ACC112 (cell line): ENCODE results near the gene DNM3.
A peak's percentile ranks its signal among the peaks of the same experiment; 100 is the strongest.

Source experiments
- H2AFZ ChIP-seq: fragments of 200-600 bp; sonication (generic); one replicate; pipeline ENCODE4 v1.6.0; 2017; ENCODE audit warnings: antibody characterized with exemption, low read length; ENCODE audit not compliant: unreplicated experiment
- H3K27ac ChIP-seq: fragments of 200-600 bp; sonication (generic); 2 replicates; pipeline ENCODE4 v1.5.1; 2014; ENCODE audit warnings: low read depth, mild to moderate bottlenecking, antibody characterized with exemption, low read length, moderate library complexity
- H3K27me3 ChIP-seq: fragments of 200-600 bp; sonication (generic); 2 replicates; pipeline ENCODE4 v1.6.1; 2014; ENCODE audit warnings: mild to moderate bottlenecking, antibody characterized with exemption, low read length, moderate library complexity, mixed read lengths; ENCODE audit not compliant: insufficient read depth
- H3K36me3 ChIP-seq: fragments of 200-600 bp; sonication (generic); 2 replicates; pipeline ENCODE4 v1.6.1; 2016; ENCODE audit warnings: mild to moderate bottlenecking, antibody characterized with exemption, low read length, moderate library complexity, mixed read lengths; ENCODE audit not compliant: insufficient read depth
- H3K4me1 ChIP-seq: fragments of 200-600 bp; sonication (generic); one replicate; pipeline ENCODE4 v1.6.1; 2016; ENCODE audit warnings: low read length, mixed read lengths; ENCODE audit not compliant: insufficient read depth, unreplicated experiment, control insufficient read depth
- H3K4me3 ChIP-seq: fragments of 200-600 bp; sonication (generic); 2 replicates; pipeline ENCODE4 v1.5.1; 2014; ENCODE audit warnings: mild to moderate bottlenecking, low read depth, low read length
- H3K79me2 ChIP-seq: fragments of 200-600 bp; sonication (generic); one replicate; pipeline ENCODE4 v1.6.0; 2016; ENCODE audit warnings: low read length; ENCODE audit not compliant: control insufficient read depth, unreplicated experiment, insufficient read depth

DNM3 gene

DNA sequence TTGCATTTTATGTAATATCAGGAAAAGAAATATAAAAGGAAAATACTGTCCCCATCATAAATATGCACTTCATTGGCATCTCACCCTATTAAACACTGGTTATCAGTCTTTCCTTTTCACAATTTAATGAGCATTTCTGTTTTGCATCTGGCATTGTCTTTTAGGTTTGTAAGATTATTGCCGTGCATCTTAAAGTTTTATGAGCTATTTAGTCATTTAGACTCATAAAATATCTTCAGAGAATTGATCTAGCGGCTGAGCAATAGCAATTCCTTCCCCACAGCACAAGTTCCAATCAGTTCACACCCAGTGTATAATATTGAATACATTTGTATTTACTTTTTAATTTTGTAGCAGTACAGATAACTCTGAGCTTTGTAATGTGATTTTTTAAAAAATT lies 466.8 kb downstream of the DNM3 start:
- H3K27ac ChIP-seq = no peak overlapping the region

DNA sequence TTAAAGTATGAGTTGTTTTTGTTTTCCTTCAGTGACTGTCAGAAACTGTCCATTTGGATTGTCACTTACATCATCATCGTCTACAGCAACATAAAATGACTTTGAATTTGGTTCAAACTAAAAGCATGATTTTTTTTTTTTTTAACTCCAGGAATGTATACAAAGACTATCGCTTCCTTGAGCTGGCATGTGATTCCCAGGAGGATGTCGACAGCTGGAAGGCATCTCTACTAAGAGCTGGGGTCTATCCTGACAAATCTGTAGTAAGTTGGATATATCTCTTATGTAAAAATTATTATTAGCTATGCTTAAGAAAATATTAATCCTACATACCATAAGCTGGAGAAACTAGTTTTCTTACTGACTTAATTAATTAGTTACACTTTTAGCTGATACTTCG lies 467.3 kb downstream of the DNM3 start:
- no peaks in the 10 kb centered on the region for H3K36me3 ChIP-seq
- no peak overlapping the region for H3K4me3 ChIP-seq
- H3K79me2 ChIP-seq = no peaks in the 10 kb centered on the region
- no peaks in the 10 kb centered on the region for H3K27me3 ChIP-seq
- no peak overlapping the region for H2AFZ ChIP-seq
- H3K4me1 ChIP-seq = no peaks in the 10 kb centered on the region
- no peak overlapping the region for H3K27ac ChIP-seq

More for the DNA sequence above, 466.8 kb downstream of the DNM3 start:
- Histone ChIP-seq H3K36me3 (no peaks in the 10 kb centered on the region), H2AFZ (no peak overlapping the region), H3K4me3 (no peak overlapping the region), H3K79me2 (no peaks in the 10 kb centered on the region), H3K4me1 (no peaks in the 10 kb centered on the region), H3K27me3 (no peaks in the 10 kb centered on the region)

DNA sequence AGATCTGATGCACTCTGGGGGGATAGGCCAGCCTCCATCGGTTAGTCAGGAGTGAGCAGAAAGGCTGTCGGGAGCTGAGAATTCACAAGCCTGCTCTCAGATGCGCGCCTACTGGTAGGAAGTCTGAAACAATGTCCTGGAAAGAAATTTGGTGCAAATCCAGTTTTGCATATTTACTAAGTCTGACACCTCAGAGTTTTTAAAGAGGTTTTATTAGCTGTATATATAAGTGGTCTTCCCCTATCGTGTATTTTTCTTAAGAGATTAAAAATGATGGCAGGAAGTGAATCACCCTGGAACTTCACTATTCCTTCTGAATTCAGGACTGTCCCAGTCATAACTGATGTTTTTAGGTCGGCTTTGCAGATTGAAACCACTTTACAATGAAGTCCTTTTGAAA lies 479.4 kb downstream of the DNM3 start:
- H3K79me2 ChIP-seq = no peaks in the 10 kb centered on the region
- peak overlapping the region; percentile 62 for H2AFZ ChIP-seq
- H3K4me3 ChIP-seq = peak overlapping the region; percentile 49
- H3K27ac ChIP-seq = peak overlapping the region; percentile 87
- no peaks in the 10 kb centered on the region for H3K27me3 ChIP-seq
- H3K4me1 ChIP-seq = peaks cover 33% of the 10 kb centered on the region
- H3K36me3 ChIP-seq = no peaks in the 10 kb centered on the region

DNA sequence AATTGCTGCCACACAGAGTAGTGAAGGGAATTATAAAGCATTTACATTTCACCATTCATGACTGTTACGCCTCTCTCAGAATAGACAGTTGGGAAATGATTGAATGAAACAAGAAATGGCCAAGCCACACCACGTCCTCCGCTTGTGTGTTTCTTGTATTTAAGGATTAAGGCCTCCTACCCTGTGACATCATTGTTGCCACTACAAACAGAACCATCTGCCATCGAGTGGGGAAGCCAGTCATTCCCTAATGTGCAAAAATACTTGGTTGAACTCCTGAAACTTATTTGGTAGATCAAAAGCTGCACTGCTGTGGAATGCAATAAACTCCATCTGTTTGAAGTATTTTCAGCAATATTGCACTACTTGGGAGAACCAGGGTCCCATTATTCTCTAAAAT lies 480.2 kb downstream of the DNM3 start:
- Histone ChIP-seq H3K27ac (peak overlapping the region; percentile 87), H3K79me2 (no peaks in the 10 kb centered on the region), H3K27me3 (no peaks in the 10 kb centered on the region), H2AFZ (peak overlapping the region; percentile 62), H3K36me3 (no peaks in the 10 kb centered on the region), H3K4me3 (peak overlapping the region; percentile 49), H3K4me1 (peaks cover 39% of the 10 kb centered on the region)

DNA sequence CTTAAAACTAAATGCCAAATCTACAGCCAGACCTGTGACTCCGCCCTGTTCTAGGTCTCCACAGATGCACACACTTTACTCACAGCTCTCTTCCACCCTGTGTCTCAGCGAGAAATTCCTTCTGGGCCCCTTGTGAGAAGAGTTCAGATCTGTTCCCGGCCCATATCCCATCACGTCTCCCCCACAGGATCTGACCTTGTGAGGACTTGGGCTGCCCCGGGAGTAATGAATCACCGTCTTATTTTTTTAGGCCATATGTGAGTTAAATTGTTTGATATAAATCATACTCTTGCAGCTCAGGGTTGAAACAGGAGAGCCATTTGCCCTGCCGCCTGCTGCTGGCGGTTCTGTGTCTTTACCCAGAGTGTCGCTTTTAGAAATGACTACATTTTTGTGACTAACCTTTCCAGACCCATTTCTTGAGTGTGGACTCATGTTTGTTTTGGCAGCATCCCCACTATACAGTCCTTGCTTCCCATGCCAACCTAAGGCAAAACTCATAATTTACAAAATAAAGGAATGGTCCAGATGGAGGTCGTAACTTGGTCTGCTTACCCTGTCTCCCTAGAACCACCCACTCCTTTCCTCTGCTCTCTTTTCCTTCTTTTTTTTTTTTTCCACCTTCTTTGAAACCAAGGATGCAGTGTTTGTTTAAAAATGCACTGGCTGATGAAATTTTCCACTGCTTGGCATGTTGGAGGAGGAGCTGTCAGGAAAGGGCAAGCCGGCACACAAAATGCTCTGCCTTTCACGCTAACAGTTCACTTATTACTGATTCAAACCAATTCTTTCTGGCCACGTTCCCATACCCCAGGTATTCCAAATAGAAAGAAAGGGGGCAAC lies 481.1 kb downstream of the DNM3 start:
- Histone ChIP-seq H3K79me2 (no peaks in the 10 kb centered on the region), H3K4me3 (peak overlapping the region; percentile 49), H3K27me3 (no peaks in the 10 kb centered on the region), H3K4me1 (peaks cover 39% of the 10 kb centered on the region), H3K27ac (peak overlapping the region; percentile 87), H3K36me3 (no peaks in the 10 kb centered on the region), H2AFZ (no peak overlapping the region)

DNA sequence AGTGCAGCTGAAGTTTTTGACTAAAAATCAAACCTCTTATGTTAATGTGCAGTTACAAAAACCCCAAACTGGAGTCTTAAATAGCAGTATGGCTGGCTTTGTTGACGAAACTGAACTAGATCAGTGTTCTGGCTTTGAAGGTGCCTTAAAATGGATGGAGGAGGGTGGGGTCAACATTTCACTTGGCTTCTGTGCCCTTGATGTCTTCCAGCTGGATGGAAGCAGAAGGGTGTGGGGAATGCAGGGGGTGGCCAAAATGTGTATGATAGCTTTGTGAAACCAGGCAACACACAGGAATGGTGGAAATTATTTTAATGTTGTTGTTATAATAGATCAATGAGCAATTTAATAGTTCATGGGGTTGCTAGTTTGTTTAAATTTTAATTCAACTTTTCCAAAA lies 482.4 kb downstream of the DNM3 start:
- no peaks in the 10 kb centered on the region for H3K79me2 ChIP-seq
- no peaks in the 10 kb centered on the region for H3K27me3 ChIP-seq
- no peak overlapping the region for H3K4me3 ChIP-seq
- H3K4me1 ChIP-seq = peaks cover 39% of the 10 kb centered on the region
- H3K27ac ChIP-seq = peak overlapping the region; percentile 87
- no peak overlapping the region for H2AFZ ChIP-seq
- H3K36me3 ChIP-seq = no peaks in the 10 kb centered on the region

DNA sequence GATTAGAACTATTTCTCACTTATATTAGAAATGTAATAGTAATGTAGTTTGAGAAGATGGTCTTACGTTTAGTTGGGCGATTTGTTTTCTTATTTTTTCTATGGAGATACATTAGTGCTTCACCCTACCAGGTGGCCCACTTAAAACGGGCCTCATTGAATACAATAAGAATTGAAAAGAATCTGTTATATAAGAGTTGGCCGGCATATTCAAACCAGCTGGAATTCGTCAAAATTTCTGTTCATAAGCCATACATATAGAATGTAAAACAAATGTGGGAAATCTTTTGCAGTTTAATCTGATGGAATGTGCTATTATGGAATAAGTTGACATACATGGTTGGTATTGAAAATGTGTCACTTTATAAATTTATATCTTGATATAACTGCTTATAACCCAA lies 482.8 kb downstream of the DNM3 start:
- Histone ChIP-seq H3K4me1 (peaks cover 39% of the 10 kb centered on the region), H3K36me3 (no peaks in the 10 kb centered on the region), H2AFZ (no peak overlapping the region), H3K4me3 (no peak overlapping the region), H3K27ac (peak overlapping the region; percentile 87), H3K27me3 (no peaks in the 10 kb centered on the region), H3K79me2 (no peaks in the 10 kb centered on the region)

DNA sequence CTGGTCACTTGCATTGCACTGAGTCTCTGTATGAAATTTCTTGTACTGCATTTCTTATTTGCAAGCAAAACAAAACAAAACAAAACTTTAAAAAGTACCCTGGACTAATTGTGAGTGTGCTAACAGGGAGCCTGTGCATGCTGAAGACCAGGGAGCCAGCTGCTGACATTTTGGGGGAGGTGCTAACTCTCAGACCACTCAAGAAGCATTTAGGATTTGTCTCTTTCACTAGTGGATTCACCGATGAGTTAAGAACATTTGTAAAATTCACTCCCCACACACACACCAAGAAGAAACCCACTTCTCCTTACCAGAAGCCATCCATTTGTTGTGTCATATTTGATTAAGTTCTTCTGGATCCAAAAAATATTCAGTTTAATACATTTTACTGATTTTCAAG lies 483.5 kb downstream of the DNM3 start:
- H2AFZ ChIP-seq = no peak overlapping the region

DNA sequence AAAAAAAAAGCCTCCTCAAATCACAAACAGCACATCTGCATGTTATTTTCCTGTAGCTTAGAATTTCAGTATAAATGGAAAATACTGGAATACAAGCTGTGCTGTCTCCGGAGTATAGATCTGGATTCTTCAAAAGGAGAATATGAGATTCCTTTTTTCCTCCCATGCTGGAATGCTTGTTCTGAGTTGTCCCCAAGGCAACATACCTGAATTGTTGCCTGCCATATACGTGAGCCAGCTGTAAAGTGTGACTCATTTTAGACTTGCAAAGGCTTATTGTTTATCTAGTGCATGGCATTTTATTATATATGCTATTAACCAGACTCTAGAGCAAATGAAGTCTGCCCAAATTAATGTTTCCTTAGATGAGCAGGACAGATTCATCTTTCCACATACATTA lies 484.2 kb downstream of the DNM3 start:
- H3K4me3 ChIP-seq = no peak overlapping the region
- H3K27me3 ChIP-seq = no peaks in the 10 kb centered on the region
- H3K4me1 ChIP-seq = peaks cover 38% of the 10 kb centered on the region
- no peak overlapping the region for H3K27ac ChIP-seq
- H3K79me2 ChIP-seq = no peaks in the 10 kb centered on the region
- no peak overlapping the region for H2AFZ ChIP-seq
- no peaks in the 10 kb centered on the region for H3K36me3 ChIP-seq

More for the DNA sequence above, 483.5 kb downstream of the DNM3 start:
- no peaks in the 10 kb centered on the region for H3K79me2 ChIP-seq
- H3K4me1 ChIP-seq = peaks cover 39% of the 10 kb centered on the region
- no peak overlapping the region for H3K27ac ChIP-seq
- no peaks in the 10 kb centered on the region for H3K27me3 ChIP-seq
- H3K36me3 ChIP-seq = no peaks in the 10 kb centered on the region
- H3K4me3 ChIP-seq = no peak overlapping the region

DNA sequence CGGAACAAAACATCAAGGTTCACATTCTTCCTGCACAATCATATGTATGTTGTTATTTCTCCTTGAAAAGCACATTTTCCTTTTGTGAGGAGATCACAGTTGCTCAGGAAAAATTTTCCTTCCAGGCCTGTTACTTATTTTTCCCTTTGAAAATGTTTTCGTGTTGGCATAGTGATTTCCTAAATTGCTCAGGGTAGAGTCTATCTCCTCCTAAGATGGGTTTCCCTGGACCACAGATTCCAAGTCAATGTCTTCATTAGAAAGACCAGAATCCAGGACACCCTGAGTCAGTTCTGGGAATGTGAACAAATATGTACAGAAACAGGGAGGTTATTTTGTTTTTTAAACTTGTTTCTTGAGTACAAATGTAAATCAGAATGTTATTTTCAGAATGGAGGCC lies 484.8 kb downstream of the DNM3 start:
- Histone ChIP-seq H3K79me2 (no peaks in the 10 kb centered on the region), H2AFZ (no peak overlapping the region), H3K4me1 (peaks cover 32% of the 10 kb centered on the region), H3K27me3 (no peaks in the 10 kb centered on the region), H3K4me3 (no peak overlapping the region), H3K36me3 (no peaks in the 10 kb centered on the region), H3K27ac (no peak overlapping the region)

DNA sequence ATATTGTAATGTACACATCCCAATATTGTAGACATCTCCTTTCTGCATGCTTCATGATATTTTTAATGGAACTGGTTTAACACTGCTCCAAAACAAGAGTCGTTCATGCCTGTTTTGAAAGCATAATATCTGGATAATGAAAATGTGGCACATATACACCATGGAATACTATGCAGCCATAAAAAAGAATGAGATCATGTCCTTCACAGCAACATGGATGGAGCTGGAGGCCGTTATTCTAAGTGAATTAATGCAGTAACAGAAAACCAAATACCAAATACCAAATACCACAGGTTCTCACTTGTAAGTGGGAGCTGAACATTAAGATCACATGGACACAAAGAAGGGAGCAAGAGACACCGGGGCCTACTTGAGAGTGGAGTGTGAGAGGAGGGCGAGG lies 487.0 kb downstream of the DNM3 start:
- H3K4me3 ChIP-seq = no peak overlapping the region
- H3K79me2 ChIP-seq = no peaks in the 10 kb centered on the region
- no peaks in the 10 kb centered on the region for H3K36me3 ChIP-seq
- H2AFZ ChIP-seq = no peak overlapping the region
- peaks cover 22% of the 10 kb centered on the region for H3K4me1 ChIP-seq
- H3K27ac ChIP-seq = no peak overlapping the region
- no peaks in the 10 kb centered on the region for H3K27me3 ChIP-seq
